ENCODE results near the gene FAM228A. TPM values are rescaled to one million over a fixed set of nuclear protein-coding genes. Genes with fewer than 3 reads are reported as not detected.

Gene FAM228A
- polyA plus RNA-seq, 1 of the 3 experiments (the other 2 are of a cell fraction), result 0.10 TPM

DNA sequence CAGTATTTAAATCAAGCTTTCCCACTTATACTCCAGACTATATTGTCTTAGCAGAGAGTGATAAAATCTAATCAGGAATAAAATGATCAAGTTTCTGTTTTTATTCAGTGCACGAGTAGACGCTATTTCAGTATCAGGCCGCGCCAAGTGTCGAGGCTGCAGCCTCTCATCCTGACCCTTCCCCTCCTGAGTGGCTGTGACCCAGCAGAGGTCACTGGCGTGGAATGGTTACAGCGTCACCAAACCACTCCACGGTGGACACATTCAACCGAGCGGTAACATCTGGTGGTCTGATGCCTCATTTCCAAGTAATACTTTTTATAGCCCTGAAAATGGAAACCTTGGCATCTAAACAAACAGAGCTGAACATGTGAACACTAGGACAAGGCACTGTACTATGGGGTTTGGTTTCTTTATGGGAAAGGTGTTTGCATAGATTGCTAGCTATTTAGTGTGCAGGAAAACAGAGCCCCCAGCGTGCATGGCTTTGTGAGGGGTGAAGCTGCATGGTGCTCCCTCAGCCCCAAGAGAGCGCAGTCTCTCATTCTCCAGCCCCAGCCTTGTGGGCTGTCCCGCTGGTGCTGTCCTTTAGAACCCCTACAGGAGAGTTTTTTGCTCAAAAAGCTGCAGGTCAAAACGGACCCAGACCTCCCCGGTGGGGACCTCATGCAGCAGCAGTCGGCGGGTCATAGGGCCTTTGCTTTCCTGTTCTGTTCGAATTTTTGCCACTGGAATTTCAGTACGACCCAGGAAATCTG is 28.4 kb downstream of the FAM228A start (continued):
- TF ChIP-seq, protein P1, sequence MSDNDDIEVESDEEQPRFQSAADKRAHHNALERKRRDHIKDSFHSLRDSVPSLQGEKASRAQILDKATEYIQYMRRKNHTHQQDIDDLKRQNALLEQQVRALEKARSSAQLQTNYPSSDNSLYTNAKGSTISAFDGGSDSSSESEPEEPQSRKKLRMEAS (IDR thresholded peaks at IDR 0.05; ENCODE audit: low read depth), result no peak

DNA sequence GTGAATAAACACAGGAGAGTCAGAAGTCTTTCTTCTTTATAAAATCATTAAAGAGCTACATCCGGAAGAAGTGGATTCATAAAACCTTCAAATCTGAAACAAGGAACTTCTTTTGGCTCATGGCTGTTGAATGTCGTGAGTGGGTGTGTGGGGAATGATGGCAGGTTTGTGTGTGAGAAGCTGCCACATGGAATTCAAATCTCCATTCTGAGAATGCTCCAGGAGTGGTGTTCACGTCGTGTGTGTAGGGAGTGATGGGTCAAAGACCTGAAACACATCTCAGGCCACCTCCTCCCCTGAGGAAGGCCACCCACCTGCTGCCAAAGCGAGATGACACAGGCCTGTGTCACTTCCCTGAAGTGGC is 28.9 kb downstream of the FAM228A start:
- Histone ChIP-seq H3K9me2 (no peaks in the 10 kb centered on the region), H3F3A (replicated peaks; ENCODE audit: insufficient read depth) (no peaks in the 10 kb centered on the region), H3K27me3 (ENCODE audit: insufficient read depth) (no peaks in the 10 kb centered on the region), H3K36me3 (replicated peaks in 1 of 2; ENCODE audit: control insufficient read depth in 1 of 2, insufficient read depth in 2 of 2, low read length in 1 of 2) (peaks cover 0 to 32% of the 10 kb centered on the region in 2 experiments), H3K4me3 (ENCODE audit: low read depth in 2 of 2, low read length in 1 of 2) (no peak overlapping the region), H3K27ac (ENCODE audit: low read depth in 2 of 2, low read length in 1 of 2) (no peak overlapping the region), H3K4me2 (no peak overlapping the region), H2AFZ (ENCODE audit: low read depth) (no peak overlapping the region), H3K79me2 (ENCODE audit: insufficient read depth) (no peaks in the 10 kb centered on the region), H3K9me3 (no peaks in the 10 kb centered on the region), H3K4me1 (ENCODE audit: control insufficient read depth in 1 of 2, insufficient read depth in 2 of 2, low read depth in 1 of 2, low read length in 1 of 2) (no peaks in the 10 kb centered on the region; a peak in 1 of 4 replicates), H3K9ac (no peak overlapping the region), H4K20me1 (ENCODE audit: insufficient read depth) (no peaks in the 10 kb centered on the region)
- WGBS (ENCODE audit: low lambda C conversion rate), result 93% methylated on average over 5 of the region's 5 CpGs
- CTCF ChIA-PET, result interaction anchor here (1.0 kb wide), 1 partner anchor 119 kb away, joined by 3 read pairs; the partner anchor contains the start of gene TP53I3
- TF ChIP-seq, protein P2, sequence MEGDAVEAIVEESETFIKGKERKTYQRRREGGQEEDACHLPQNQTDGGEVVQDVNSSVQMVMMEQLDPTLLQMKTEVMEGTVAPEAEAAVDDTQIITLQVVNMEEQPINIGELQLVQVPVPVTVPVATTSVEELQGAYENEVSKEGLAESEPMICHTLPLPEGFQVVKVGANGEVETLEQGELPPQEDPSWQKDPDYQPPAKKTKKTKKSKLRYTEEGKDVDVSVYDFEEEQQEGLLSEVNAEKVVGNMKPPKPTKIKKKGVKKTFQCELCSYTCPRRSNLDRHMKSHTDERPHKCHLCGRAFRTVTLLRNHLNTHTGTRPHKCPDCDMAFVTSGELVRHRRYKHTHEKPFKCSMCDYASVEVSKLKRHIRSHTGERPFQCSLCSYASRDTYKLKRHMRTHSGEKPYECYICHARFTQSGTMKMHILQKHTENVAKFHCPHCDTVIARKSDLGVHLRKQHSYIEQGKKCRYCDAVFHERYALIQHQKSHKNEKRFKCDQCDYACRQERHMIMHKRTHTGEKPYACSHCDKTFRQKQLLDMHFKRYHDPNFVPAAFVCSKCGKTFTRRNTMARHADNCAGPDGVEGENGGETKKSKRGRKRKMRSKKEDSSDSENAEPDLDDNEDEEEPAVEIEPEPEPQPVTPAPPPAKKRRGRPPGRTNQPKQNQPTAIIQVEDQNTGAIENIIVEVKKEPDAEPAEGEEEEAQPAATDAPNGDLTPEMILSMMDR (IDR thresholded peaks at IDR 0.05), result no peak
- TF ChIP-seq SMC3 (IDR thresholded peaks at IDR 0.05; ENCODE audit: low read depth, low read length) (no peak), TAF1 (IDR thresholded peaks at IDR 0.05; ENCODE audit: borderline replicate concordance, low read depth, low read length) (no peak), TEAD4 (IDR thresholded peaks at IDR 0.05; ENCODE audit: borderline replicate concordance, insufficient read depth) (no peak), FOXJ3 (CRISPR knock-in tag; IDR thresholded peaks at IDR 0.05) (no peak), TCF12 (IDR thresholded peaks at IDR 0.05) (no peak), GABPA (IDR thresholded peaks at IDR 0.05; ENCODE audit: low read depth) (no peak), MEF2A (IDR thresholded peaks at IDR 0.05; ENCODE audit: borderline replicate concordance, low read depth) (no peak), RAD21 (IDR thresholded peaks at IDR 0.05; ENCODE audit: low read length) (no peak), FOSL2 (IDR thresholded peaks at IDR 0.05; ENCODE audit: borderline replicate concordance, low read depth) (no peak), RFX5 (IDR thresholded peaks at IDR 0.05; ENCODE audit: low read length) (no peak), JUND (IDR thresholded peaks at IDR 0.05) (no peak), EP300 (IDR thresholded peaks at IDR 0.05; ENCODE audit: borderline replicate concordance in 1 of 2, low read depth in 1 of 2, low read length in 1 of 2) (no peak)
- TF ChIP-seq, protein P3, sequence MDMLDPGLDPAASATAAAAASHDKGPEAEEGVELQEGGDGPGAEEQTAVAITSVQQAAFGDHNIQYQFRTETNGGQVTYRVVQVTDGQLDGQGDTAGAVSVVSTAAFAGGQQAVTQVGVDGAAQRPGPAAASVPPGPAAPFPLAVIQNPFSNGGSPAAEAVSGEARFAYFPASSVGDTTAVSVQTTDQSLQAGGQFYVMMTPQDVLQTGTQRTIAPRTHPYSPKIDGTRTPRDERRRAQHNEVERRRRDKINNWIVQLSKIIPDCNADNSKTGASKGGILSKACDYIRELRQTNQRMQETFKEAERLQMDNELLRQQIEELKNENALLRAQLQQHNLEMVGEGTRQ (IDR thresholded peaks at IDR 0.05; ENCODE audit: borderline replicate concordance, low read depth, low read length), result no peak
- TF ChIP-seq, protein P4, sequence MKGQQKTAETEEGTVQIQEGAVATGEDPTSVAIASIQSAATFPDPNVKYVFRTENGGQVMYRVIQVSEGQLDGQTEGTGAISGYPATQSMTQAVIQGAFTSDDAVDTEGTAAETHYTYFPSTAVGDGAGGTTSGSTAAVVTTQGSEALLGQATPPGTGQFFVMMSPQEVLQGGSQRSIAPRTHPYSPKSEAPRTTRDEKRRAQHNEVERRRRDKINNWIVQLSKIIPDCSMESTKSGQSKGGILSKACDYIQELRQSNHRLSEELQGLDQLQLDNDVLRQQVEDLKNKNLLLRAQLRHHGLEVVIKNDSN (IDR thresholded peaks at IDR 0.05; ENCODE audit: borderline replicate concordance, low read depth), result no peak
- TF ChIP-seq, protein P5, sequence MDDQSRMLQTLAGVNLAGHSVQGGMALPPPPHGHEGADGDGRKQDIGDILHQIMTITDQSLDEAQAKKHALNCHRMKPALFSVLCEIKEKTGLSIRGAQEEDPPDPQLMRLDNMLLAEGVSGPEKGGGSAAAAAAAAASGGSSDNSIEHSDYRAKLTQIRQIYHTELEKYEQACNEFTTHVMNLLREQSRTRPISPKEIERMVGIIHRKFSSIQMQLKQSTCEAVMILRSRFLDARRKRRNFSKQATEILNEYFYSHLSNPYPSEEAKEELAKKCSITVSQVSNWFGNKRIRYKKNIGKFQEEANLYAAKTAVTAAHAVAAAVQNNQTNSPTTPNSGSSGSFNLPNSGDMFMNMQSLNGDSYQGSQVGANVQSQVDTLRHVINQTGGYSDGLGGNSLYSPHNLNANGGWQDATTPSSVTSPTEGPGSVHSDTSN (IDR thresholded peaks at IDR 0.05), result no peak
- TF ChIP-seq, protein P6, sequence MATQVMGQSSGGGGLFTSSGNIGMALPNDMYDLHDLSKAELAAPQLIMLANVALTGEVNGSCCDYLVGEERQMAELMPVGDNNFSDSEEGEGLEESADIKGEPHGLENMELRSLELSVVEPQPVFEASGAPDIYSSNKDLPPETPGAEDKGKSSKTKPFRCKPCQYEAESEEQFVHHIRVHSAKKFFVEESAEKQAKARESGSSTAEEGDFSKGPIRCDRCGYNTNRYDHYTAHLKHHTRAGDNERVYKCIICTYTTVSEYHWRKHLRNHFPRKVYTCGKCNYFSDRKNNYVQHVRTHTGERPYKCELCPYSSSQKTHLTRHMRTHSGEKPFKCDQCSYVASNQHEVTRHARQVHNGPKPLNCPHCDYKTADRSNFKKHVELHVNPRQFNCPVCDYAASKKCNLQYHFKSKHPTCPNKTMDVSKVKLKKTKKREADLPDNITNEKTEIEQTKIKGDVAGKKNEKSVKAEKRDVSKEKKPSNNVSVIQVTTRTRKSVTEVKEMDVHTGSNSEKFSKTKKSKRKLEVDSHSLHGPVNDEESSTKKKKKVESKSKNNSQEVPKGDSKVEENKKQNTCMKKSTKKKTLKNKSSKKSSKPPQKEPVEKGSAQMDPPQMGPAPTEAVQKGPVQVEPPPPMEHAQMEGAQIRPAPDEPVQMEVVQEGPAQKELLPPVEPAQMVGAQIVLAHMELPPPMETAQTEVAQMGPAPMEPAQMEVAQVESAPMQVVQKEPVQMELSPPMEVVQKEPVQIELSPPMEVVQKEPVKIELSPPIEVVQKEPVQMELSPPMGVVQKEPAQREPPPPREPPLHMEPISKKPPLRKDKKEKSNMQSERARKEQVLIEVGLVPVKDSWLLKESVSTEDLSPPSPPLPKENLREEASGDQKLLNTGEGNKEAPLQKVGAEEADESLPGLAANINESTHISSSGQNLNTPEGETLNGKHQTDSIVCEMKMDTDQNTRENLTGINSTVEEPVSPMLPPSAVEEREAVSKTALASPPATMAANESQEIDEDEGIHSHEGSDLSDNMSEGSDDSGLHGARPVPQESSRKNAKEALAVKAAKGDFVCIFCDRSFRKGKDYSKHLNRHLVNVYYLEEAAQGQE (IDR thresholded peaks at IDR 0.05; ENCODE audit: low read depth, low read length), result no peak
- POLR2A ChIA-PET, result no interaction called here
- no peak for DNase-seq

All from SK-N-SH (cell line).